Endothelial cell of coronary artery (primary cell): Measurements from ENCODE around the gene DDA1. TPM values are rescaled to one million over a fixed set of nuclear protein-coding genes. Genes with fewer than 3 reads are reported as not detected.

ENCODE experiments used
- total RNA-seq: library from RNA; depleted of rRNA; stranded (reverse); fragments of >200 nt; gene quantifications from 2 replicates; pipeline ENCODE4 v1.2.3, GENCODE V29; 2014

The DDA1 gene
- total RNA-seq, result 25.6 and 30.5 TPM in 2 replicates

GRCh38 chr19:17309198-17309964, at the start of gene DDA1:
Gene DDA1, plus strand, starts transcription at chr19:17309563. Its CDS starts 92 bp downstream, at chr19:17309655.

GRCh38 chr19:17264641-17264979, 44.8 kb upstream of the DDA1 start, which contains the start of gene USHBP1:
Gene USHBP1, minus strand, starts transcription at chr19:17264745. Its CDS starts 446 bp downstream, at chr19:17264299.

GRCh38 chr19:17266975-17267788, 42.2 kb upstream of the DDA1 start, which contains the start of gene BABAM1:
Gene BABAM1, plus strand, starts transcription at chr19:17267443. Its CDS starts 1,364 bp downstream, at chr19:17268807.

GRCh38 chr19:17281391-17282304, 27.7 kb upstream of the DDA1 start, which contains the start of gene ANKLE1:
Gene ANKLE1, plus strand, starts transcription at chr19:17281901. Its CDS starts 20 bp downstream, at chr19:17281921.

GRCh38 chr19:17303167-17303939, 6.0 kb upstream of the DDA1 start, which contains the start of gene ABHD8:
Gene ABHD8, minus strand, starts transcription at chr19:17303425. Its CDS starts 1,809 bp downstream, at chr19:17301616.

GRCh38 chr19:17305517-17306284, 3.7 kb upstream of the DDA1 start, which contains the start of gene MRPL34:
Gene MRPL34, plus strand, starts transcription at chr19:17305872. Its CDS starts 21 bp downstream, at chr19:17305893.

GRCh38 chr19:17334414-17335409, 25.3 kb downstream of the DDA1 start, which contains the start of gene ANO8:
Gene ANO8, minus strand, starts transcription at chr19:17334855. Its CDS starts 185 bp downstream, at chr19:17334670.

GRCh38 chr19:17336872-17337674, 27.7 kb downstream of the DDA1 start, which contains the start of gene GTPBP3:
Gene GTPBP3, plus strand, starts transcription at chr19:17337553. Its CDS starts 59 bp downstream, at chr19:17337612.

Other genes with a start within 250 kb of the DDA1 start
- gene HAUS8, start 234.1 kb upstream of the DDA1 start, total RNA-seq, result 3.4 and 4.0 TPM in 2 replicates
- gene MYO9B, start 233.8 kb upstream of the DDA1 start, total RNA-seq, result 47.7 and 58.8 TPM in 2 replicates
- gene USE1, start 94.2 kb upstream of the DDA1 start, total RNA-seq, result 19.0 and 25.4 TPM in 2 replicates
- 1.8 and 3.2 TPM in 2 replicates for gene OCEL1, start 83.3 kb upstream of the DDA1 start, total RNA-seq
- 31.5 and 46.8 TPM in 2 replicates for gene NR2F6, start 63.6 kb upstream of the DDA1 start, total RNA-seq
- gene USHBP1, start 44.8 kb upstream of the DDA1 start, total RNA-seq, result 11.4 and 12.0 TPM in 2 replicates
- gene BABAM1, start 42.1 kb upstream of the DDA1 start, total RNA-seq, result 113 and 123 TPM in 2 replicates
- gene ANKLE1, start 27.7 kb upstream of the DDA1 start, total RNA-seq, result 0.81 and 1.3 TPM in 2 replicates
- 6.3 and 7.2 TPM in 2 replicates for gene ABHD8, start 6.1 kb upstream of the DDA1 start, total RNA-seq
- 27.8 and 39.0 TPM in 2 replicates for gene MRPL34, start 3.7 kb upstream of the DDA1 start, total RNA-seq
- gene ANO8, start 25.3 kb downstream of the DDA1 start, total RNA-seq, result 2.4 and 4.0 TPM in 2 replicates
- 9.7 and 12.7 TPM in 2 replicates for gene GTPBP3, start 28.0 kb downstream of the DDA1 start, total RNA-seq
- gene PLVAP, start 67.8 kb downstream of the DDA1 start, total RNA-seq, result 0.75 and 2.2 TPM in 2 replicates
- gene CCDC194, start 84.6 kb downstream of the DDA1 start, total RNA-seq, result 0.09 and 0.28 TPM in 2 replicates
- gene BST2, start 96.1 kb downstream of the DDA1 start, total RNA-seq, result 107 and 110 TPM in 2 replicates
- gene MVB12A, start 110.5 kb downstream of the DDA1 start, total RNA-seq, result 31.3 and 31.4 TPM in 2 replicates
- gene TMEM221, start 139.1 kb downstream of the DDA1 start, total RNA-seq, result under 0.01 and 0.09 TPM in 2 replicates
- not detected in 2 replicates for gene NXNL1, start 151.4 kb downstream of the DDA1 start, total RNA-seq
- 12.4 and 16.7 TPM in 2 replicates for gene SLC27A1, start 161.0 kb downstream of the DDA1 start, total RNA-seq
- 44.8 and 53.8 TPM in 2 replicates for gene PGLS, start 202.1 kb downstream of the DDA1 start, total RNA-seq
- gene COLGALT1, start 246.1 kb downstream of the DDA1 start, total RNA-seq, result 97.3 and 120 TPM in 2 replicates